GM18526 (cell line): ENCODE results near the gene CSTPP1.
A peak's percentile ranks its signal among the peaks of the same experiment; 100 is the strongest.

Source experiments
- POLR2A ChIP-seq: IDR thresholded peaks from 3 replicates; pipeline ENCODE4 v1.6.1; 2011; ENCODE audit not compliant: insufficient read length; ENCODE audit errors: extremely low read depth

CSTPP1 gene

GRCh38 chr11:47163193-47163592 is 226.6 kb downstream of the CSTPP1 start:
- TF ChIP-seq POLR2A, result no peak

- TF ChIP-seq POLR2A, result no peak
Measured at GRCh38 chr11:47163898-47164297, 227.3 kb downstream of the CSTPP1 start.

- TF ChIP-seq POLR2A, result no peak
Measured at GRCh38 chr11:47164321-47164720, 227.8 kb downstream of the CSTPP1 start.

- no peak for TF ChIP-seq POLR2A
Measured at GRCh38 chr11:47165253-47165840, 228.8 kb downstream of the CSTPP1 start.

- no peak for TF ChIP-seq POLR2A
Measured at GRCh38 chr11:47166368-47166767, 229.8 kb downstream of the CSTPP1 start.

GRCh38 chr11:47171061-47171838 is 234.7 kb downstream of the CSTPP1 start:
- no peak for TF ChIP-seq POLR2A

- no peak for TF ChIP-seq POLR2A
Measured at GRCh38 chr11:47171856-47172255, 235.3 kb downstream of the CSTPP1 start.

GRCh38 chr11:47172740-47173336 is 236.3 kb downstream of the CSTPP1 start:
- TF ChIP-seq POLR2A, result no peak

GRCh38 chr11:47175746-47176327 is 239.3 kb downstream of the CSTPP1 start:
- no peak for TF ChIP-seq POLR2A

GRCh38 chr11:47176328-47177228 is 240.0 kb downstream of the CSTPP1 start, which contains the start of gene ARFGAP2:
ARFGAP2 (minus strand) TSS chr11:47176879; CDS start chr11:47176853, 26 bp downstream.
- peak; percentile 42 for TF ChIP-seq POLR2A

- no peak for TF ChIP-seq POLR2A
Measured at GRCh38 chr11:47177229-47177845, 240.8 kb downstream of the CSTPP1 start.

GRCh38 chr11:47177846-47178245 is 241.3 kb downstream of the CSTPP1 start:
- TF ChIP-seq POLR2A, result no peak

GRCh38 chr11:47178316-47178715 is 241.8 kb downstream of the CSTPP1 start:
- no peak for TF ChIP-seq POLR2A
